SK-N-SH treated with all-trans-retinoic acid at 6 μM for 48 hours (cell line): Measurements from ENCODE around the gene PPFIBP1.
"Not testable (repeated sequence)": the region's sequence is repeated elsewhere in the genome, so short reads cannot be mapped to it uniquely, and the experiment has no call there.

Experiments used
- ATAC-seq: fragments of 200-7000 bp; cut with Tn5 transposase; 3 replicates; pipeline ENCODE4 v1.9.1; 2020; ENCODE audit warnings: mild to moderate bottlenecking, moderate library complexity
- ARNTL ChIP-seq: fragments of 450-650 bp; formaldehyde crosslinking; IDR thresholded peaks from 2 replicates; pipeline ENCODE4 v1.5.0; 2020; ENCODE audit warnings: low read depth, mild to moderate bottlenecking, moderate library complexity, borderline replicate concordance
- BACH2 ChIP-seq: fragments of 250-450 bp; sonication (Bioruptor Pico); IDR thresholded peaks from 2 replicates; pipeline ENCODE4 v1.9.0; 2021; ENCODE audit warnings: mild to moderate bottlenecking, borderline replicate concordance
- CREB5 ChIP-seq: fragments of 250-450 bp; sonication (Bioruptor Pico); IDR thresholded peaks from 2 replicates; pipeline ENCODE4 v1.5.1; 2020; ENCODE audit warnings: low read depth, mild to moderate bottlenecking, moderate library complexity
- GLIS3 ChIP-seq: fragments of 250-450 bp; sonication (Bioruptor Pico); IDR thresholded peaks from 2 replicates; pipeline ENCODE4 v1.5.0; 2020; ENCODE audit warnings: mild to moderate bottlenecking, moderate library complexity
- OSR1 ChIP-seq: fragments of 250-450 bp; sonication (Bioruptor Pico); IDR thresholded peaks from 2 replicates; pipeline ENCODE4 v1.8.0; 2022; ENCODE audit warnings: moderate library complexity, mild to moderate bottlenecking, inconsistent platforms
- PATZ1 ChIP-seq: fragments of 250-450 bp; sonication (Bioruptor Pico); IDR thresholded peaks from 2 replicates; pipeline ENCODE4 v1.8.0; 2020; ENCODE audit warnings: mild to moderate bottlenecking, moderate library complexity, borderline replicate concordance
- POU6F1 ChIP-seq: fragments of 250-450 bp; sonication (Bioruptor Pico); IDR thresholded peaks from 2 replicates; pipeline ENCODE4 v1.8.0; 2021; ENCODE audit warnings: low read depth, mild to moderate bottlenecking, moderate library complexity, borderline replicate concordance
- PPARA ChIP-seq: fragments of 250-450 bp; sonication (Bioruptor Pico); IDR thresholded peaks from 2 replicates; pipeline ENCODE4 v1.5.0; 2020; ENCODE audit warnings: mild to moderate bottlenecking, borderline replicate concordance
- RARB ChIP-seq: fragments of 250-450 bp; sonication (Bioruptor Pico); IDR thresholded peaks from 2 replicates; pipeline ENCODE4 v1.8.0; 2021; ENCODE audit warnings: mild to moderate bottlenecking, moderate library complexity
- SNAI2 ChIP-seq: fragments of 250-450 bp; sonication (Bioruptor Pico); IDR thresholded peaks from 2 replicates; pipeline ENCODE4 v1.5.0; 2020; ENCODE audit warnings: mild to moderate bottlenecking, moderate library complexity
- TOX ChIP-seq: fragments of 250-450 bp; sonication (Bioruptor Pico); IDR thresholded peaks from 2 replicates; pipeline ENCODE4 v1.8.0; 2021; ENCODE audit warnings: mild to moderate bottlenecking, moderate library complexity, borderline replicate concordance
- TSHZ2 ChIP-seq: fragments of 250-450 bp; sonication (Bioruptor Pico); IDR thresholded peaks from 2 replicates; pipeline ENCODE4 v1.5.0; 2020; ENCODE audit warnings: mild to moderate bottlenecking, moderate library complexity
- ZC3H10 ChIP-seq: fragments of 250-450 bp; sonication (Bioruptor Pico); IDR thresholded peaks from 2 replicates; pipeline ENCODE4 v1.5.1; 2021; ENCODE audit warnings: mild to moderate bottlenecking, moderate library complexity
- ZFP3 ChIP-seq: fragments of 250-450 bp; sonication (Bioruptor Pico); IDR thresholded peaks from 2 replicates; pipeline ENCODE4 v1.5.0; 2020; ENCODE audit warnings: mild to moderate bottlenecking, moderate library complexity
- ZFP30 ChIP-seq: fragments of 450-650 bp; formaldehyde crosslinking; IDR thresholded peaks from 2 replicates; pipeline ENCODE4 v1.5.0; 2022; ENCODE audit warnings: mild to moderate bottlenecking, moderate library complexity
- ZNF565 ChIP-seq: fragments of 450-650 bp; formaldehyde crosslinking; conservative IDR thresholded peaks from 2 replicates; pipeline ENCODE4 v1.5.0; 2020; ENCODE audit warnings: low read depth, mild to moderate bottlenecking, moderate library complexity
- ZNF70 ChIP-seq: fragments of 450-650 bp; formaldehyde crosslinking; IDR thresholded peaks from 2 replicates; pipeline ENCODE4 v1.5.0; 2020; ENCODE audit warnings: mild to moderate bottlenecking, moderate library complexity
- ZNF8 ChIP-seq: fragments of 450-650 bp; formaldehyde crosslinking; IDR thresholded peaks from 2 replicates; pipeline ENCODE4 v1.5.0; 2020; ENCODE audit warnings: mild to moderate bottlenecking, moderate library complexity

Gene PPFIBP1

GRCh38 chr12:27580561-27581330 is 56.7 kb downstream of the PPFIBP1 start:
- no peak for TF ChIP-seq PATZ1 (CRISPR knock-in tag)
- no peak for TF ChIP-seq GLIS3 (CRISPR knock-in tag)
- no peak for TF ChIP-seq BACH2
- no peak for TF ChIP-seq ZNF8 (CRISPR knock-in tag)
- TF ChIP-seq ZC3H10 (CRISPR knock-in tag), result no peak
- TF ChIP-seq SNAI2, result no peak
- TF ChIP-seq CREB5 (CRISPR knock-in tag), result no peak
- TF ChIP-seq ZFP30 (CRISPR knock-in tag), result no peak
- TF ChIP-seq POU6F1 (CRISPR knock-in tag), result no peak
- no peak for TF ChIP-seq TSHZ2 (CRISPR knock-in tag)
- TF ChIP-seq ZNF565 (CRISPR knock-in tag), result no peak
- TF ChIP-seq ZFP3, result no peak
- no peak for TF ChIP-seq ARNTL (CRISPR knock-in tag)
- no peak for TF ChIP-seq TOX (CRISPR knock-in tag)
- no peak for TF ChIP-seq PPARA (CRISPR knock-in tag)
- no peak for TF ChIP-seq RARB (CRISPR knock-in tag)
- TF ChIP-seq OSR1, result no peak
- ATAC-seq, result no peak

GRCh38 chr12:27581331-27581671 is 57.3 kb downstream of the PPFIBP1 start:
- ATAC-seq, result not testable (repeated sequence)

- not testable (repeated sequence) for ATAC-seq
Measured at GRCh38 chr12:27581833-27582232, 57.8 kb downstream of the PPFIBP1 start.

GRCh38 chr12:27582445-27582844 is 58.4 kb downstream of the PPFIBP1 start:
- ATAC-seq, result not testable (repeated sequence)

GRCh38 chr12:27583057-27583797 is 59.2 kb downstream of the PPFIBP1 start:
- TF ChIP-seq TSHZ2 (CRISPR knock-in tag) (no peak), TOX (CRISPR knock-in tag) (no peak), CREB5 (CRISPR knock-in tag) (no peak), ARNTL (CRISPR knock-in tag) (no peak), GLIS3 (CRISPR knock-in tag) (no peak), ZNF70 (CRISPR knock-in tag) (no peak)
- ATAC-seq, result no peak
